ENCODE data around the gene AGRN. TPM values are rescaled to one million over a fixed set of nuclear protein-coding genes. Genes with fewer than 3 reads are reported as not detected.
"Not testable (repeated sequence)": the region's sequence is repeated elsewhere in the genome, so short reads cannot be mapped to it uniquely, and the experiment has no call there.

Gene AGRN
- total RNA-seq, 1 experiment from 2014 or later, result 246 TPM

DNA sequence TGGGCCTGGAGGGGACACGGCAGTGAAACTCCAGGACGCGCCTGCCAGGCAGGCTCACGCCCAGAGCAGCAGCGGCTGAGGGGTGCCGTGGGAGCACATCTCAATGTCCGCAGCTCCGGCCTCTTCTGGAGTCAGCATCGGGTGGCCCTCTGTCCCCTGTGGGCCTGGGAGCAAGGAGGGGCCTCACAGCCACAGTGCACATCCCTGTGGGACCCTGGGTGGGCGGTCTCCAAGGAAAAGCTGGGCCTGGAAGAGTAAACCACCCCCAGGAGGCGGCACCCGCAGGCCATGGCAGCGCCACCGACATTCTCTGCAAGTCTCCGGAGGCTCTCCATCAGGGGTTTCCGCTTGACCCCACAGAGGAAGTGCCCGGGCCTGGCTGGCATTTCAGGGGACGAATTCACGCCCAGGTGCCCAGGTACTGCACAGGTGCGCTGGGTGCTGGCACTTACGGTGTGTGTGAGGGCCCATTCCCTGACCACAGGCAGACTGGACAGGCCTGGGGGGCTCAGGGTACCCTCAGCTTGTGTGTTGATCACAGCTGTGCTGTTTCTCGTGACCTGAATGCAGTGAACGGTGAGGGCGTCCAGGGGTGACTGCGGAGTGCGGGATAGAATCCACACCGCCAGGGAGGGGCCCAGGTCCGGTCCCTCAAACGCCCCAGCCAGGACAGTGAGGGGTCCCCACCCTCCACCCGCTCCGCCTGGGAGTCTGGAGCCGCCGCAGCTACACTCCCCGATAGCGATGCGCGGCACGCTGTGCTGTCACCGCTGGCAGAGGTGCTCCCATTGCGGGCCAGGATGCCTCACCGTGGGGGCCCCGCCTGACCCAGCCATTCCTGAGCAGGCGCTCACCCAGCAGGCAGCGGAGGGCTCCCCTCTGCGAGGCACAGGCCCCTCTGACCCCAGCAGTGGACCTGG lies 70.8 kb downstream of the AGRN start:
- DNase-seq (ENCODE audit: low read depth), result no peak
- in situ Hi-C loops (cut with HindIII; ENCODE audit: low pct_unique_long_range_greater_than_20kb, low sequenced_read_pairs), result no loop called here

DNA sequence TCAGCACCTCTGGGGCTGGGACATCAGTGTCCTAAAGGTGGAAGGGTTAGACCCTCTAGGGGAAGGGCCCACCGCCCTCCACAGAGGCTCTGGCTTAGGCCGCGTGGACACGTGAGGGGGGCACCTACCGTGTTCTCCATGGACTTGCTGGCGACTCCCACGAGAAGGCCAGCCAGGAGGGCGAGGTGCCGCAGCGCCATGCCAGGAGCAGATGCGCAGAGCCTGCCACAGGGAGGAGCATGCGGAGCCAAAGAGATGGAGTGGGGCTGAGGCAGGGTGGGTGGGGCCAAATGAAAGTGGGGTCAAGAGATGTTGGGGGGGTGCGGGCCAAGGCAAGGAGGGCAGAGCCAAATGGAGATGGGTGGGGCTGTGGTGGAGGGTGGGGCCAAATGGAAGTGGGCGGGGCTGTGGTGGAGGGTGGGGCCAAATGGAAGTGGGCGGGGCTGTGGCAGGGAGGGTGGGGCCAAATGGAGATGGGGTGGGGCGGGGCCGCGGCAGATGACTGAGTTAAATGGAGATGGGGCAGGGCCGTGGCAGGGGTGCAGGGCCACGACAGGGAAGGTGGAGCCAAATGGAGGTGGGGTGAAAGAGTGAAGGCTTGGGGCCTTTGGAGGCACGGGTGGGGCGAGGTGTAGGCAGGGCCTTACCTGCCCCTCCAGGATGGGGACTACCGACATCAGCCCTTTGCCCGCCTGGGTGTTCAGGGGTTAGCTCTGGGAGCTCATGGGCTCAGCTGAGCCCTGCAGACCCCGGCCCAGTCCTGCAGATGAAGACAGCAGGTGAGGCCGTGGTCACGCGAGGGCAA lies 71.6 kb downstream of the AGRN start:
- no peak for DNase-seq (ENCODE audit: low read depth)
- in situ Hi-C loops (cut with HindIII; ENCODE audit: low pct_unique_long_range_greater_than_20kb, low sequenced_read_pairs), result no loop called here

DNA sequence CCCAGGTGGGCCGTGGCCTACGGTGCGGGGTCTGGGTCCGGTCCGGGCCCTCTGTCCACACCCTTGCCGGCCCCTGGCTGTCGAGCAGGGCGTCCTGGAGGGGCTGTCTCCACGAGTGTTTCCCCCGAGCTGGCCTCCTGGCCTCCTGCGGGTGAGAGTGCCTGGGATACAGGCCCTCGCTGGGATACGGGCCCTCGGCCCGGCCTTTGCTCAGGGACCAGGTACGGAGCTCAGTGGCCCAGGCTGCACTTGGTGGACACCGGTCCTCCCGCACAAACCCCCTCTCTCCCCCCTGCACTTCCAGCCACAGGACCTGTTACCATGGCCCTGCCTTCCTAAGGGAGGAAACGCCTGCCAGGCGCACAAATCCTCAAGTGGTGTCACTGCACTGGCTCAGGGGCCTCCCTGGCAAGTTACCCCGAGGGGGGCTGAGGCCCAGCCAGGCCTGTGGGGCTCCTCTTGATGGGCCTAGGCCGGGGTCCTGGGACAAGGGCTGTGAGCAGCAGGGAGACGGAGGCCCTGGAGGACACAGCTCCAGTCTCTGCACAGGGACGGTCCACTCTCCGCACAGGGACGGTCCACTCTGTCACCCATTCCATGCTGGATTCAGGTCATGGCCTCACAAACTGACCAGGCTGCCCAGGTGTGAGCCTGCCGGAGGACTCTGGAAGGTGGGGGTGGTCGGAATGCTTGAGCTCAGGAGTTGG lies 72.4 kb downstream of the AGRN start:
- in situ Hi-C loops (cut with HindIII; ENCODE audit: low pct_unique_long_range_greater_than_20kb, low sequenced_read_pairs), result no loop called here
- no peak for DNase-seq (ENCODE audit: low read depth)

DNA sequence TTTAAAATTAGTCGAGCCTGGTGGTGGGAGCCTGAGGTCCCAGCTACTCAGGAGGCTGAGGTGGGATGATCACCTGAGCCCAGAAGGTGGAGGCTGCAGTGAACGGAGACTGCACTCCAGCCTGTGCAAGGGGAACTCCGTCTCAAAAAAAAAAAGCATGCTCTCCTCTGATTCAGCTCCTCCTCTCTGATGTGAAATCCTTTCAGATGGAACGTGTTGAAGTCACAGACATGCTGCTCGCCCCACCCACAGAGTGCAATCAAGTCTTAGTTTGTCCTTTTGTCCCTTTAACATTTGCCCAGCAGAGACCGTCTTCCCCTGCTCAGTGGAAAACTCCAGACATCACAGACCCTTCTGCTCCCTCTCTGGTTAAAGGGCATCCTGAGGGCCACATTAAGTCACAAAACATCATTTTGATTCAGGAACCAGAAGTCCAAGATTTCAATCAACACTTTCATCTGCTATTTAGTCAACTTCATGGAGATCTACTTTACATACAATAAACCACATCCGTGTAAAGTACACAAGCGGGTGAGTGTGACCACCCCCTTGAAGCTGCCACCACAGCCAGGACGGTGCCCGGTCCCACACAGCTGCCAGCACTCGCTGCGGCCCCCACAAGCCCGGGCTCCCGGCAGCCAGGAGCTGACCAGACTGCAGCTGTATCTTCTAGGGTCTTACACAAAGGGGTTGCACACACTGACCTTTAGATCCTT lies 73.1 kb downstream of the AGRN start:
- in situ Hi-C loops (cut with HindIII; ENCODE audit: low pct_unique_long_range_greater_than_20kb, low sequenced_read_pairs), result no loop called here
- no peak for DNase-seq (ENCODE audit: low read depth)

DNA sequence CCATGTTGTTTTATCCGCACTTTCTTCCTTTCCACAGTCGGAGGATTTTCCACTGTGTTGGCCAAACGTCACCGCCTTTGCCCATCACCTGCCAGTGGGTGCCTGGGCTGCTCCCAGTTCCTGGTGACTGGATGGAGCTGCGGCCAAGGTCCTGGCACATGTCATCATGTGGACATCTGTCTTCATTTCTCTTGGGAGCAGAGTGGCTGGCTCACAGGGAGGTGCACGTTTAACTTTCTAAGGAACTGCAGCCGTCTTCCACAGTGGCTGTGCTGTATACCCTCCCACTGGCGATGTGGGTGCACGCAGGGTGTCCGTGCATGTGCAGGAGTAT lies 73.7 kb downstream of the AGRN start:
- in situ Hi-C loops (cut with HindIII; ENCODE audit: low pct_unique_long_range_greater_than_20kb, low sequenced_read_pairs), result no loop called here
- DNase-seq (ENCODE audit: low read depth), result no peak

DNA sequence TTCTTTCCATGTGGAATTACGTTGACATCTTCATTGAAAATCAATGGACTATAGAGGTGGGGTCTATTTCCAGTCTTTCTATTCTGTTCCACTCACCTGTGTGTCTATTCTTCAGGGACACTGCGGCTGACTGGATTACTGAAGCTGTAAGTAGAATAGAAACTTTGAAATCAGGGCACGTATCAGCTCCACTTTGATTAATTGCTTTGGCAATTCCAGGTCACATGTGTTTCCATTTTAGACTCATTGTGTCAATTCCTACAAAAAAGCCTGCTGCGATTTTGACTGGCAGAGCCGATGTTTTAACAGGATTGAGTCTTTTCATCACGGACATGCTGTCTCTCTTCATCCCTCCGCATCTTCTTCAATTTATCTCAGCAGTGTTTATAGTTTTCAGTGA lies 75.1 kb downstream of the AGRN start:
- in situ Hi-C loops (cut with HindIII; ENCODE audit: low pct_unique_long_range_greater_than_20kb, low sequenced_read_pairs), result no loop called here
- no peak for DNase-seq (ENCODE audit: low read depth)

DNA sequence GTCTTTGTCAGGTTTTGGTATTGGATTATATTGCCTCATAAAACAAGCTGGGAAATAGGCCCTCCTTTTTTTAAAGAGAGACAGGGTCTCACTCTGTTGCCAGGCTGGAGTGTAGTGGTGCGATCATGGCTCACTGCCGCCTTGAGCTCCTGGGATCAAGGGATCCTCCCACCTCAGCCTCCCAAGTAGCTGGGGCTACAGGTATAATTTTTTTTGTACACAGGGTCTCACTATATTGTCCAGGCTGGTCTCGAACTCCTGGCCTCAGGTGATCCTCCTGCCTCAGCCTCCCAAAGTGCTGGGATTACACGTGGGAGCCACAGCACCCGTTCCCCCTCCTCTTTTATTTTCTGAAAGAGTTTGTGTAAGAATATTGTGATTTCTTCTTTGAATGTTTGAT lies 76.2 kb downstream of the AGRN start:
- DNase-seq (ENCODE audit: low read depth); in situ Hi-C loops (cut with HindIII; ENCODE audit: low pct_unique_long_range_greater_than_20kb, low sequenced_read_pairs): not testable (repeated sequence)

DNA sequence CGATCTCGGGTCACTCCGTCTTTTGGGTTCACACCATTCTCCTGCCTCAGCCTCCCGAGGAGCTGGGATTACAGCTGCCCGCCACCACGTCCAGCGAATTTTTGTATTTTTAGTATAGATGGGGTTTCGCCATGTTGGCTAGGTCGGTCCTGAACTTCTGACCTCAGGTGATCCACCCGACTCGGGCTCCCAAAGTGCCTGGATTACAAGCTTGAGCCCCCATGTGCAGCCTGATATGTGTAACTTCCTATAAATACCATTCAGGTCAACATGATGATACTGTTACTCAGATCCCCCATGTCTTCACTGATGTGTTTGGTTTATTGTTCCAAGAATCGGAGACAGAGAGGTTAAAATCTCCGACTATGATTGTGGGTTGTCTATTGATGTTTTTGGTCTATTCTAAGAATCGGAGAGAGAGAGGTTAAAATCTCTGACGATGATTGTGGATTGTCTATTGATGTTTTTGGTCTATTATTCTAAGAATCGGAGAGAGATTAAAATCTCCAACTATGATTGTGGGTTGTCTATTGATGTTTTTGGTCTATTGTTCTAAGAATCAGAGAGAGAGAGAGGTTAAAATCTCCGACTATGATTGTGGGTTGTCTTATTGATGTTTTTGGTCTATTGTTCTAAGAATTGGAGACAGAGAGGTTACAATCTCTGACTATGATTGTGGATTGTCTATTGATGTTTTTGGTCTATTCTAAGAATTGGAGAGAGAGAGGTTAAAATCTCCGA lies 78.9 kb downstream of the AGRN start:
- no peak for DNase-seq (ENCODE audit: low read depth)
- in situ Hi-C loops (cut with HindIII; ENCODE audit: low pct_unique_long_range_greater_than_20kb, low sequenced_read_pairs), result no loop called here

DNA sequence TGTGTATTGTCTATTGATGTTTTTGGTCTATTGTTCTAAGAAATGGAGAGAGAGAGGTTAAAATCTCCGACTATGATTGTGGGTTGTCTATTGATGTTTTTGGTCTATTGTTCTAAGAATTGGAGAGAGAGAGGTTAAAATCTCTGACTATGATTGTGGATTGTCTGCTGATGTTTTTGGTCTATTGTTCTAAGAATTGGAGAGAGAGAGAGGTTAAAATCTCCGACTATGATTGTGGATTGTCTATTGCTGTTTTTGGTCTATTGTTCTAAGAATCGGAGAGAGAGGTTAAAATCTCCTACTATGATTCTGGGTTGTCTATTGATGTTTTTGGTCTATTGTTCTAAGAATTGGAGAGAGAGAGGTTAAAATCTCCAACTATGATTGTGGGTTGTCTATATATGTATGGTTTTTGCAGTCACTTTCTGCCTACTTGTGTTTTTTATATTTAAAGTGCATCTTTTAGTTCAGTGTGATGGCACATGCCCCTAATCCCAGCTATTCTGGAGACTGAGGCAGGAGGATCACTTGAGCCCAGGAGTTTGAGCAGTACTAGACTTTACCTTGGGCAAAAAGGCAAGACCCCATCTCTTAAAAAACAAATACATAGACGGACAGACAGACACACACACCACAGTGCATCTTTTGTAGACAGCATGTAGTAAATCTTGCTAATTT lies 79.7 kb downstream of the AGRN start:
- no peak for DNase-seq (ENCODE audit: low read depth)
- in situ Hi-C loops (cut with HindIII; ENCODE audit: low pct_unique_long_range_greater_than_20kb, low sequenced_read_pairs), result no loop called here

DNA sequence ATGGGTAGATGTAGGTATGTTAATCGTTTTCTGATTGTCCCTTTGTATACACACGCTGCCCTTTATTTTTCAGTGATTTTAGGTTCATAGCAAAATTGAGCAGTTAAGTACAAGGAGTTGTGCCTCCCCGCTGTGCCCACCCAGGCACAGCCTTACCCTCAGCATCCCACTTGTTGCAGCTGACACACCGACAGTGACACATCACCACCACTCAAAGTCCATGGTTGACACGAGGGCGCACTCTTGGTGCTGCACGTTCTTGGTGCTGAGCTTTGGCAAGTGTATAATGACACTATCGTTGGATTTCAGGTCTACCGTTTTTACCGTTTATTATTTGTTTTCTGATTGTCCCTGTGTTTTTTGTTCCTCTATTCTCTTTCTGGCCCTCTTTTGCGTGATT lies 80.4 kb downstream of the AGRN start:
- no peak for DNase-seq (ENCODE audit: low read depth)
- in situ Hi-C loops (cut with HindIII; ENCODE audit: low pct_unique_long_range_greater_than_20kb, low sequenced_read_pairs), result no loop called here

DNA sequence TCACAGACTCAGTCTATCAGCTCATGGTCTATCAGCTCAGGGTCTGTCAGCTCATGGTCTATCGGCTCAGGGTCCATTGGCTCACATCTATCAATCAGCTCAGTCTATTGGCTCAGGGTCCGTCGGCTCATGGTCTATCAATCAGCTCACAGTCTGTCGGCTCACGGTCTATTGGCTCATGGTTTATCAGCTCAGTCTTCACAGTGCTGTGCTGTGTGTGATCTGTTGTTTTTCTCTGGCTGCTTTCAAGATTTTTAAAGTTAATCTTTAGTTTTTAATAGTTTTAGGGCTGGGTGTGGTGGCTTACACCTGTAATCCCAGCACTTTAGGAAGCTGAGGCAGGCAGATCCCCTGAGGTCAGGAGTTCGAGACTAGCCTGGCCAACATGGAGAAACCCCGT lies 81.6 kb downstream of the AGRN start:
- in situ Hi-C loops (cut with HindIII; ENCODE audit: low pct_unique_long_range_greater_than_20kb, low sequenced_read_pairs), result no loop called here
- DNase-seq (ENCODE audit: low read depth), result no peak

DNA sequence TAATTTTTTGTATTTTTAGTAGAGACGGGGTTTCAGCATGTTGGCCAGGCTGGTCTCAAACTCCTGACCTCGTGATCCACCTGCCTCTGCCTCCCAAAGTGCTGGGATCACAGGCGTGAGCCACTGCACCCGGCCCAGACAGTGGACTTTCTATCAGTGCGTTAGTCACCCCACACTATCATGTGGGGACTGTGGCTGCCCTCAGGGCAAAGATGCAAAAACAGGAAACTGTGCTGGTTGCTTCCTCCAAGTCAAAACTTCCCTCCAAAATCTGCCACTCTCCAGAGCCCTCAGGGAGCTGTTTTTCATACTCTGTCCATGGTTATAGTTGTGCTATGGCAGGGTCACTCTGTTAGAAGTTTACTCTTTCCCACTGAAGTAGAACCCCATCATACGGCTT lies 84.2 kb downstream of the AGRN start:
- DNase-seq (ENCODE audit: low read depth); in situ Hi-C loops (cut with HindIII; ENCODE audit: low pct_unique_long_range_greater_than_20kb, low sequenced_read_pairs): not testable (repeated sequence)

Other genes with a start within 250 kb of the AGRN start
- 69.4 and 98.9 TPM in 2 replicates for gene SAMD11, start 96.2 kb upstream of the AGRN start, total RNA-seq (2014; rRNA removed; shearing (Covaris generic); ENCODE audit: low replicate concordance)
- gene NOC2L, start 60.9 kb upstream of the AGRN start, total RNA-seq (2014; rRNA removed; shearing (Covaris generic); ENCODE audit: low replicate concordance), result 136 and 140 TPM in 2 replicates
- 3.3 and 7.4 TPM in 2 replicates for gene KLHL17, start 59.5 kb upstream of the AGRN start, total RNA-seq (2014; rRNA removed; shearing (Covaris generic); ENCODE audit: low replicate concordance)
- 0.17 and 2.3 TPM in 2 replicates for gene PLEKHN1, start 53.6 kb upstream of the AGRN start, total RNA-seq (2014; rRNA removed; shearing (Covaris generic); ENCODE audit: low replicate concordance)
- 0.20 TPM in 1 of 2 replicates, not detected in the other for gene PERM1, start 38.0 kb upstream of the AGRN start, total RNA-seq (2014; rRNA removed; shearing (Covaris generic); ENCODE audit: low replicate concordance)
- gene HES4, start 20.0 kb upstream of the AGRN start, total RNA-seq (2014; rRNA removed; shearing (Covaris generic); ENCODE audit: low replicate concordance), result 45.3 and 73.0 TPM in 2 replicates
- 129 and 152 TPM in 2 replicates for gene ISG15, start 6.6 kb upstream of the AGRN start, total RNA-seq (2014; rRNA removed; shearing (Covaris generic); ENCODE audit: low replicate concordance)
- not detected in 2 replicates for gene RNF223, start 54.2 kb downstream of the AGRN start, total RNA-seq (2014; rRNA removed; shearing (Covaris generic); ENCODE audit: low replicate concordance)
- 19.1 and 26.6 TPM in 2 replicates for gene C1orf159, start 96.0 kb downstream of the AGRN start, total RNA-seq (2014; rRNA removed; shearing (Covaris generic); ENCODE audit: low replicate concordance)
- not detected in 2 replicates for gene TTLL10, start 153.8 kb downstream of the AGRN start, total RNA-seq (2014; rRNA removed; shearing (Covaris generic); ENCODE audit: low replicate concordance)
- not detected in 2 replicates for gene TNFRSF18, start 186.5 kb downstream of the AGRN start, total RNA-seq (2014; rRNA removed; shearing (Covaris generic); ENCODE audit: low replicate concordance)
- not detected in 2 replicates for gene TNFRSF4, start 194.0 kb downstream of the AGRN start, total RNA-seq (2014; rRNA removed; shearing (Covaris generic); ENCODE audit: low replicate concordance)
- 111 and 124 TPM in 2 replicates for gene SDF4, start 211.9 kb downstream of the AGRN start, total RNA-seq (2014; rRNA removed; shearing (Covaris generic); ENCODE audit: low replicate concordance)
- 23.5 and 26.7 TPM in 2 replicates for gene B3GALT6, start 212.1 kb downstream of the AGRN start, total RNA-seq (2014; rRNA removed; shearing (Covaris generic); ENCODE audit: low replicate concordance)
- not detected in 2 replicates for gene C1QTNF12, start 226.6 kb downstream of the AGRN start, total RNA-seq (2014; rRNA removed; shearing (Covaris generic); ENCODE audit: low replicate concordance)

All from Caki2 (cell line).